COLO829 (cell line): Measurements from ENCODE around the gene TOP3A.
"Not testable (repeated sequence)": the region's sequence is repeated elsewhere in the genome, so short reads cannot be mapped to it uniquely, and the experiment has no call there.

Source experiments
- DNase-seq: peaks from one replicate; pipeline ENCODE4 v3.0.0; 2012; ENCODE audit warnings: low spot score

Gene TOP3A

GRCh38 chr17:18323507-18324139 lies 8.8 kb upstream of the TOP3A start:
- DNase-seq = no peak

GRCh38 chr17:18323007-18323406 lies 8.2 kb upstream of the TOP3A start:
- peak; percentile 7 for DNase-seq

DNA sequence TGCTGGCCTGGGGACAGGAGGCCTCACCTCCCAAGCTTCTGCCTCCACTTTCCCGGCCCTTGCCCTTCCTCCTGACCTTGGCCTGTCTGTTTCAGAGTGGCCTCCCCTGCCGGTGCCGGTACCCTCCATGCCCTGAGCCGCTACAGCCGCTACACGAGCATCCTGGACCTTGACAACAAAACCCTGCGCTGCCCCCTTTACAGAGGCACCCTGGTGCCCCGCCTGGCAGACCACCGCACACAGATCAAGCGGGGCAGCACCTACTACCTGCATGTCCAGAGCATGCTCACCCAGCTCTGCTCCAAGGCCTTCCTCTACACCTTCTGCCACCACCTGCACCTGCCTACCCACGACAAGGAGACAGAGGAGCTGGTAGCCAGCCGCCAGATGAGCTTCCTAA lies 7.7 kb upstream of the TOP3A start:
- DNase-seq = no peak

- DNase-seq = no peak
These were observed 6.5 kb upstream of the TOP3A start for GRCh38 chr17:18321309-18321708.

DNA sequence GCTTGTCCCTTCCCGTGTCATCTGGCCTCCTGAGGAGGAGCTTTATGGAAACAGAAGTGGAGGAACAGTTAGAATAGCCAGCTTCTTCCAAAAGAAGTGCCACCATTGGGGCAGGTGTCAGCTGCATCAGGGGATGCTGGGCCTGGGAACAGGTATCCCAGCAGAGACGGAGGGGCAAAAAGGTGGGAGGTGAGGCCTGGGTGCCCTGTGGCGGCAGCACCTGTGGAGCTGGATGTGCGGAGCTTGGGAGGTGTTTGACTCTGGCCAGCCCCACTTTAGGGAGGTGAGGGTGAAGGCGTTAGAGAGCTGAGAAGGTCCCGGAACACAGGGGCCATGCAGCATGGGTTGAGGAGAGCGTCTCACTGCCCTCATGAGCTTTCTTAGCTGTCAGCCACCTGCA lies 5.5 kb upstream of the TOP3A start:
- DNase-seq = no peak

- DNase-seq = peak; percentile 12
These were observed 4.9 kb upstream of the TOP3A start for GRCh38 chr17:18319604-18320256.

DNA sequence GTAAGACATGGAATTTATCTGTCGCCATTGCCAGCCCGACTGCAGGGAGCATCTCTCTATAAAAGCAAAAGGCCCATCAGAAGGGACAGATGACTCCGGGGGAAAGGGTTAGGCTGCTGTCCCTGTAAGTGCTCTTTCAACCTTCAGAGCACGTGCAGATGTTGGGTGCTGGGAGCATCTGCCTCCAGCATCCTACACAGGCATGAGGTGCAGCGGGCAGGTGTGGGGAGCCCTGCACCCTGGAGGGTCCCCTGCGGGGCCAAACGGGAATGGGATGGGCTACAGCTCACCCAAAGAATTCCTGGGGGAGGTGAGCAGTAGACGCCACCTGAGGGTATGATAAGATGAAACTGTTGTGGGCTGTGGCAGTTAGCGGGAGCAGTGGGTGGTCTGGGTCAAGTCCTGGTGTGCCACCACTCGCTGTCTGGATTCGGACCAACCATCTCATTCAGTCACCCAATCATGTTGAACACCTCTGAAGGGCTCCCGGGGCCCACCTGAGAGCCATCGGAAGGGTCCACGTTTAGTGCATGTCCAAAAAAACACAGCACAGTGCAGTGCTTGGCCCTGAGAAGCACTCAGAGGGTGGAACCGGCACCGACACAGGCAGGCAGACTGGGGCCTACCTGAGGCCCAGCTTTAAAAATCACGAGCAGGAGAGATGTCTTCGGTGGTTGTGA lies 4.1 kb upstream of the TOP3A start:
- DNase-seq = no peak

GRCh38 chr17:18318117-18318516 lies 3.3 kb upstream of the TOP3A start:
- DNase-seq = no peak

DNA sequence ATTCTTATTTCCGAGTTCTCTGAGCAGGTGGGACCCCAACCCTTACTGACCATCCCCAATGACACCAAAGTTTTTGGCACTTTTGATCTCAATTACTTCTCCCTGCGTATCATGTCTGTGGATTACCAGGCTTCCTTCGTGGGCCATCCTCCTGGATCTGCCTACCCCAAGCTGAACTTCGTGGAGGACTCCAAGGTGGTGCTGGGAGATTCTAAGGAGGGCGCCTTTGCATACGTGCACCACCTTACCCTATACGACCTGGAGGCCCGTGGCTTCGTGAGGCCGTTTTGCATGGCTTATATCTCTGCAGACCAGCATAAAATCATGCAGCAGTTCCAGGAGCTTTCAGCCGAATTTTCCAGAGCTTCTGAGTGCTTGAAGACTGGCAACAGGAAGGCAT lies 1.2 kb upstream of the TOP3A start:
- DNase-seq = no peak

DNA sequence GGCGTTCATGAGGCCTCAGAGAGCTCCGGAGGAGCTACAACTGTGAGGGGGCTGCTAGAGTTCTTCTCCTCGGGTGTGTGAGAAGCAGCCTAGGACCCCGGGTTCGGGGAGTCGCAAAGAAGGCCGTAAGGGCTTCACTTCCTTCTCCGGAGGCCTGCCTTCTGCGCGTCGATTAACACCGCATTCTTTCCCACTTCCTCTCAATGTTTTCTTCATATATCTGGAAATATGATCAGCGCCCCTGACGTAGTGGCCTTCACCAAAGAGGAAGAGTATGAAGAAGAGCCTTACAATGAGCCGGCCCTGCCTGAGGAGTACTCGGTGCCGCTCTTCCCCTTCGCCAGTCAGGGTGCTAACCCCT lies 748 bp upstream of the TOP3A start:
- no peak for DNase-seq

GRCh38 chr17:18314059-18314730 lies 599 bp downstream of the TOP3A start:
- DNase-seq = no peak

DNA sequence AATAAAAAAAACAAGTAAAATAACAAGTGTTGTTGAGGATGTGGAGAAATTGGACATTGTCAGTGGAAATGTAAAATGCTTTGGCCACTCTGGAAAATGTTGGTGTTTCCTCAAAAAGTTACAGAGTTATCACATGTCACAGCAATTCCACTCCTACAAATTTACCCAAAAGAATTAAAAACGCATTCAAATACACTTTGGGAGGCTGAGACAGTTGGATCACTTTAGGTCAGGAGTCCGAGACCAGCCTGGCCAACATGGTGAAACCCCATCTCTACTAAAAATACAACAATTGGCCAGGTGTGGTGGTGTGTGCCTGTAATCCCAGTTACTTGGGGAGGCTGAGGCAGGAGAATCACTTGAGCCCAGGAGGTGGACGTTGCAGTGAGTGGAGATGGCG lies 5.6 kb downstream of the TOP3A start:
- no peak for DNase-seq

DNA sequence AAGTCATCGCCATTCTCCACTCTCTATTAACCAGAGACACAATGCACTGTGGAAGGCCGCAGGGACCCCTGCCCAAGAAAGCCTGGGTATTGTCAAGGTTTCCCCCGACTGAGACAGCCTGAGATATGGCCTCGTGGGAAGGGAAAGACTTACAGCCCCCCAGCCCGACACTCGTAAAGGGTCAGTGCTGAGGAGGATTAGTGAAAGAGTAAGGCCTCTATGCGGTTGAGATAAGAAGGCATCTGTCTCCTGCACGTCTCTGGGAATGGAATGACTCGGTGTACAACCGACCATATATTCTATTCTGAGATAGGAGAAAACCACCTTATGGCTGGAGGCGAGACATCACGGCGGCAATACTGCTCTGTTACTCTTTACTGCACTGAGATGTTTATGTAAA lies 11.6 kb downstream of the TOP3A start:
- not testable (repeated sequence) for DNase-seq

DNA sequence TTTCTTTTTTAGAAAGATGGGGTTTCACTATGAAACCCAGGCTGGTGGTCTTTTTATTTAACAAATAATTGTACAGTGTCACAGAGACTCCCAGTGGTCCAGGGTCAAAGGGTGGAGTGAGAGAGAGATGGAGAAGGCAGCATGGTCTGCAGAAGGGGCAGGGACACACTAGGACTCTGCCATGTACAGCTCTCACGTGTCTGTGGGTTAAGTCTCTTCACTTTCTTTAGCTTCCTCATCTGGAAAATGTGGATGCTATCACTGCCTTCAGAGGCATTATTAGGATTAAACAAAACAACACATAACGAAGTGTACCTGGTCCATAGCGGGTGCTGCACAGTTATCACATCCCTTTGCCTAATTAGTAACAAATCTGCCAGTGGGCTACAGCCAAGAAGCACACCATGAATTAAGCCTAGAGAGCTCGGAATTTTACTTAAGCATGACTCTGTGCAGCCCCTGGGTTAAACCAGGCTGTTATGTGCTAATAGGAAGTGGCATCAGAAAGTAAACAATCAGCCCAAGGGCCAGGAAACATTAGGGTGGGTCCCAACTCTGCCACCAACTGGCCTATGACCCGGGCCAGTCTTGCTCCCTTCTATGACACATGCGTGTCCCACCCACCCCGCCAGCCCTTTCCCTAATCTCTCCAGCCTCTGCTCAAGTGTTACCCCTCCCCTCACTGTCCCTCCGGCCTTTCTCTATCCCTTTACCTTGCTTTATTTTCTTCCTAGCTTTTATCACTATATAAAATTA lies 13.9 kb downstream of the TOP3A start:
- DNase-seq = no peak

- DNase-seq = not testable (repeated sequence)
These were observed 16.7 kb downstream of the TOP3A start for GRCh38 chr17:18298061-18298460.

GRCh38 chr17:18291718-18292540 lies 22.9 kb downstream of the TOP3A start:
- no peak for DNase-seq

- DNase-seq = no peak
These were observed 29.5 kb downstream of the TOP3A start for GRCh38 chr17:18285296-18285695.

GRCh38 chr17:18281788-18282187 lies 33.0 kb downstream of the TOP3A start:
- no peak for DNase-seq

DNA sequence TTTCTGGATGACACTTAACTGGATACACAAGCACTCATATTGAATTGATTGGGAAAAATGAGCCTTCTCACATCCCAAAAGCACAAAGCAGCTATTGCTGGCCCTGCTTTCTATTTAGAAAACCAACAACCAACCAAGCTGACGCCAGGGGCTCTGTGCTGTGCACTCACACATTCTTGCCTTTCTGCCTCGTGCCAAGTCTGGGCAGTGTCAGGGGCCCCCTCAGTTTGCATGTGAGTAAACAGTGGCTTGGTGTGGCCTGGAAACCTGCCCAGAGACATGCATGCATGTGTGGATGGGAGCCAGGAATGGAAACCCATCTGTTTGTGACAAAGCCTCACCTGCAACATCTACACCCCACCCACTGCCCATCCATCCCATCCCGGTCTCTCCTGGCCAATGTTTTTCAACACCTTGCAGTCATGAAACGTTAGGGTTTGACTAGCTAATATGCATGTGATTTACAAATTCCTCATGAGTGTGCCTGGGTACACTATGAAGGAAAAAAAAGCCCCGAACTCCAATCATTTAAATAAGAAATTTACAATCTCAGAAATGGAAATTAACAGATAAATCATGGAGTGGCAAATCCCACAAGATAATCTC lies 33.9 kb downstream of the TOP3A start:
- DNase-seq = no peak

DNA sequence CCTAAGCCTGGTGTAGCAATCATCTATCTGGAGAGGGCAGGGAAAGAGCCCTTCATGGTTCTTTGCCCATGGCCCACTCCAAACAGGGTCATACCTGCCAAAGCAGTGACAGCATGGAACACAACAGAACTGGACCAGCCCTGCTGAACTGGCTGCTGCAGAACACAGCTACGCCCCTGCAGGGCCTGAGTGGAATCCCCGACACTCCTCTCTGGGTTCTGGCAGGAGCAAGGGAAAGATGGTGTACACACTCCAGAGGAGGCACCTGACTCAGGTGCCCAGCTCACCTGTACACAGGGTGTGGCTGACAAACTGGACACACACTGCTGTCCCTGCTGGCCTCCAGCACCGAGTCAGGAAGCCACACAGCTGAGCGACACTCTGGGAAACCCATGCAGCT lies 34.5 kb downstream of the TOP3A start:
- DNase-seq = no peak

DNA sequence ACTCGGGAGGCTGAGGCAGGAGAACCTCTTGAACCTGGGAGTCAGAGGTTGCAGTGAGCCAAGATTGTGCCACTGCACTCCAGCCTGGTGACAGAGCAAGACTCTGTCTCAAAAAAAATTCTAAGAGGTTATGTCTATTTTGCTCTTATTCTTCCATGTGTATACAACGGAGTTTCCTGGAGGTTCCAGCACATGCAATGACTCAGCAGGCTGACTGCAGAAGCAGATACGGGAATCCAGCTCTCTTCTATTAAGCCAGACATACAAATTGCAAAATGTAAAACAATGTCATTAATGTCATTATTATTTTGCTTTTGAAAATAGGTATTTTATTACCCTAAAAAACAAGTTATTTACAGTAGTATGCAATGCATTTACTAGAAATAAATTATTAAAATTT lies 35.9 kb downstream of the TOP3A start:
- DNase-seq = no peak
